Measurements from ENCODE around the gene ATE1. TPM values are rescaled to one million over a fixed set of nuclear protein-coding genes. Genes with fewer than 3 reads are reported as not detected.

Gene ATE1
- total and polyA plus RNA-seq, 2 donors (not counting 1 experiment from before 2014, with no cell fraction given) = 8.2 to 32.0 TPM

DNA sequence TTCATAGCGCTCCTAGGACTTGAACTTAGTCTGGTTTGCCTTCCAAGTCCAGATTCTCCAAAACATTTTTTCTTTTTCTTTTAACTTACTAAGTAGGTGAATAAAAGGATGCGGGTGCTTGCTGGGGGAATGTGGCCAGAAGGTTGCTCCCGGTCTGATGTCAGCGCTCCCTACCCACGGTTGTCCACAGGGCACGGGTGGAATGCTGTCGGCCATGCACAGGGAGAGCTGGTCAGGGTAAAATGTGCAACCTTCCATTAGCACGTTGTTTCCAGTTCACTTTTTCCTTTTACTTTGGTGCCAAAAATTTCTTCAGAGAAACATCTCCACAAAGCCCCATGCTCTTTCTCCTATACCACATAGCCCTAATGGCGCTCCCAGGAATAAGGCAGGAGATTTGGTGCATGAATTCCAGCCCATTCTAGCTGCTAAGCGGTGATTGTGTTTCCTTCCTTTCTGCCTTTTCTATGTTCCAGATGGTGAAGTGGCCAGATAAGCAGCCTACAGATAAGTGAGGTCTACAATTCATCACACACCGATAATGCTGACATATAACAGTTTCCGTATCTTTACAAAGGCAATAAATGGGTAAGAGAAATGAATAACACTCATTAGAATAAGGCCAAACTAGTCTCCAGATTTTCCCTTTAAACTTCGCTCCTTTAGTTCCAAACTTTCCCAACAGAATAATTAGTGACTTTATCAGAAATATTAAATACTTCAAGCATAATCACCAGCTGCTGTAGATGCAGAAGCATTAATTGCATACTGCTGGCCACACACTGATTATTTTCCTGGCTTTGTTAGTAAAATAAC lies 191.3 kb downstream of the ATE1 start:
- intact Hi-C loops (cut with micrococcal nuclease) = no loop called here
- no peak overlapping the region for H3K27ac Mint-ChIP-seq
- Histone ChIP-seq H3K36me3 (replicated peaks in 1 of 2; ENCODE audit: control extremely low read depth in 1 of 2, control insufficient read depth in 1 of 2, extremely low read depth in 1 of 2, insufficient read depth in 2 of 2, low read length in 1 of 2) (no peaks in the 10 kb centered on the region), H3K4me1 (ENCODE audit: control insufficient read depth in 2 of 2, insufficient read depth in 2 of 2, low read length in 2 of 2) (no peaks in the 10 kb centered on the region), H3K4me3 (ENCODE audit: control extremely low read depth in 1 of 5, extremely low read depth in 1 of 5, insufficient read depth in 1 of 5, low read depth in 2 of 5, low read length in 4 of 5) (no peak overlapping the region), H3K27ac (ENCODE audit: low read length in 2 of 2) (no peak overlapping the region), H4K20me1 (ENCODE audit: control insufficient read depth, insufficient read depth, low read length, poor library complexity, severe bottlenecking) (no peaks in the 10 kb centered on the region), H3K9me3 (ENCODE audit: control extremely low read depth in 1 of 3, control insufficient read depth in 2 of 3, insufficient read depth in 1 of 3, low read length in 2 of 3) (no peaks in the 10 kb centered on the region), H3K79me2 (ENCODE audit: control insufficient read depth, insufficient read depth, low read length) (no peaks in the 10 kb centered on the region), H2AFZ (ENCODE audit: insufficient read depth, low read depth, low read length, poor library complexity, severe bottlenecking) (no peak overlapping the region), H3K4me2 (replicated peaks; ENCODE audit: low read depth, low read length, poor library complexity, severe bottlenecking) (no peak overlapping the region), H3K9ac (ENCODE audit: low read length) (no peak overlapping the region), H3K27me3 (replicated peaks in 1 of 4; ENCODE audit: control extremely low read depth in 1 of 4, control insufficient read depth in 3 of 4, insufficient read depth in 4 of 4, low read length in 3 of 4) (peaks cover 0 to 13% (median 2%) of the 10 kb centered on the region in 4 experiments)
- ATAC-seq (ENCODE audit: low read depth) (no peak), DNase-seq (no peak)
- no peak for TF ChIP-seq EZH2 (IDR thresholded peaks at IDR 0.05; ENCODE audit: borderline replicate concordance, insufficient read depth, low read depth, low read length, poor library complexity, severe bottlenecking)
- TF ChIP-seq, protein P1, sequence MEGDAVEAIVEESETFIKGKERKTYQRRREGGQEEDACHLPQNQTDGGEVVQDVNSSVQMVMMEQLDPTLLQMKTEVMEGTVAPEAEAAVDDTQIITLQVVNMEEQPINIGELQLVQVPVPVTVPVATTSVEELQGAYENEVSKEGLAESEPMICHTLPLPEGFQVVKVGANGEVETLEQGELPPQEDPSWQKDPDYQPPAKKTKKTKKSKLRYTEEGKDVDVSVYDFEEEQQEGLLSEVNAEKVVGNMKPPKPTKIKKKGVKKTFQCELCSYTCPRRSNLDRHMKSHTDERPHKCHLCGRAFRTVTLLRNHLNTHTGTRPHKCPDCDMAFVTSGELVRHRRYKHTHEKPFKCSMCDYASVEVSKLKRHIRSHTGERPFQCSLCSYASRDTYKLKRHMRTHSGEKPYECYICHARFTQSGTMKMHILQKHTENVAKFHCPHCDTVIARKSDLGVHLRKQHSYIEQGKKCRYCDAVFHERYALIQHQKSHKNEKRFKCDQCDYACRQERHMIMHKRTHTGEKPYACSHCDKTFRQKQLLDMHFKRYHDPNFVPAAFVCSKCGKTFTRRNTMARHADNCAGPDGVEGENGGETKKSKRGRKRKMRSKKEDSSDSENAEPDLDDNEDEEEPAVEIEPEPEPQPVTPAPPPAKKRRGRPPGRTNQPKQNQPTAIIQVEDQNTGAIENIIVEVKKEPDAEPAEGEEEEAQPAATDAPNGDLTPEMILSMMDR (IDR thresholded peaks at IDR 0.05) = no peak
- H3K4me1 Mint-ChIP-seq = no peaks in the 10 kb centered on the region
- WGBS (ENCODE audit: insufficient coverage) = 53% methylated on average over 9 of the region's 13 CpGs
- no peaks in the 10 kb centered on the region for H3K9me3 Mint-ChIP-seq (ENCODE audit: insufficient read depth)
- H3K4me3 Mint-ChIP-seq = no peak overlapping the region
- ChIA-PET POLR2A (no interaction called here), CTCF (no interaction called here)
- peaks cover 12% of the 10 kb centered on the region for H3K27me3 Mint-ChIP-seq

GRCh38 chr10:121735263-121735662 lies 192.6 kb downstream of the ATE1 start:
- Histone ChIP-seq H2AFZ (ENCODE audit: insufficient read depth, low read depth, low read length, poor library complexity, severe bottlenecking) (no peak overlapping the region), H3K9ac (ENCODE audit: low read length) (no peak overlapping the region), H3K4me1 (ENCODE audit: control insufficient read depth in 2 of 2, insufficient read depth in 2 of 2, low read length in 2 of 2) (no peaks in the 10 kb centered on the region), H3K79me2 (ENCODE audit: control insufficient read depth, insufficient read depth, low read length) (no peaks in the 10 kb centered on the region), H3K9me3 (ENCODE audit: control extremely low read depth in 1 of 3, control insufficient read depth in 2 of 3, insufficient read depth in 1 of 3, low read length in 2 of 3) (peaks cover 0 to 3% (median 0%) of the 10 kb centered on the region in 3 donors), H3K4me2 (replicated peaks; ENCODE audit: low read depth, low read length, poor library complexity, severe bottlenecking) (no peak overlapping the region), H3K27ac (ENCODE audit: low read length in 2 of 2) (no peak overlapping the region), H3K36me3 (replicated peaks in 1 of 2; ENCODE audit: control extremely low read depth in 1 of 2, control insufficient read depth in 1 of 2, extremely low read depth in 1 of 2, insufficient read depth in 2 of 2, low read length in 1 of 2) (no peaks in the 10 kb centered on the region), H3K27me3 (replicated peaks in 1 of 4; ENCODE audit: control extremely low read depth in 1 of 4, control insufficient read depth in 3 of 4, insufficient read depth in 4 of 4, low read length in 3 of 4) (peaks cover 0 to 13% (median 2%) of the 10 kb centered on the region in 4 experiments), H3K4me3 (ENCODE audit: control extremely low read depth in 1 of 5, extremely low read depth in 1 of 5, insufficient read depth in 1 of 5, low read depth in 2 of 5, low read length in 4 of 5) (no peak overlapping the region), H4K20me1 (ENCODE audit: control insufficient read depth, insufficient read depth, low read length, poor library complexity, severe bottlenecking) (no peaks in the 10 kb centered on the region)
- ChIA-PET POLR2A (interaction anchor here (0.7 kb wide), 1 partner anchor 1633 kb away, joined by 6 read pairs; no protein-coding TSS in a partner anchor), CTCF (no interaction called here)
- Mint-ChIP-seq H3K27me3 (peaks cover 12% of the 10 kb centered on the region), H3K4me3 (no peak overlapping the region), H3K9me3 (ENCODE audit: insufficient read depth) (no peaks in the 10 kb centered on the region), H3K27ac (no peak overlapping the region), H3K4me1 (no peaks in the 10 kb centered on the region)
- ATAC-seq (ENCODE audit: low read depth) (no peak), DNase-seq (no peak)
- WGBS (ENCODE audit: insufficient coverage) = 83% methylated on average over 5 of the region's 13 CpGs
- TF ChIP-seq, protein P1 (IDR thresholded peaks at IDR 0.05) = no peak
- TF ChIP-seq EZH2 (IDR thresholded peaks at IDR 0.05; ENCODE audit: borderline replicate concordance, insufficient read depth, low read depth, low read length, poor library complexity, severe bottlenecking) = no peak
- intact Hi-C loops (cut with micrococcal nuclease) = no loop called here

All from B cell (primary cell).